Smooth muscle cell of the pulmonary artery (primary cell): ENCODE data around the gene FDX1. TPM values are rescaled to one million over a fixed set of nuclear protein-coding genes. Genes with fewer than 3 reads are reported as not detected.

Source experiments
- total RNA-seq: library from RNA; depleted of rRNA; stranded (reverse); fragments of >200 nt; gene quantifications from 2 replicates; pipeline ENCODE4 v1.2.3, GENCODE V29; 2014

The FDX1 gene, protein sequence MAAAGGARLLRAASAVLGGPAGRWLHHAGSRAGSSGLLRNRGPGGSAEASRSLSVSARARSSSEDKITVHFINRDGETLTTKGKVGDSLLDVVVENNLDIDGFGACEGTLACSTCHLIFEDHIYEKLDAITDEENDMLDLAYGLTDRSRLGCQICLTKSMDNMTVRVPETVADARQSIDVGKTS
- total RNA-seq = 6.3 and 7.8 TPM in 2 replicates

DNA sequence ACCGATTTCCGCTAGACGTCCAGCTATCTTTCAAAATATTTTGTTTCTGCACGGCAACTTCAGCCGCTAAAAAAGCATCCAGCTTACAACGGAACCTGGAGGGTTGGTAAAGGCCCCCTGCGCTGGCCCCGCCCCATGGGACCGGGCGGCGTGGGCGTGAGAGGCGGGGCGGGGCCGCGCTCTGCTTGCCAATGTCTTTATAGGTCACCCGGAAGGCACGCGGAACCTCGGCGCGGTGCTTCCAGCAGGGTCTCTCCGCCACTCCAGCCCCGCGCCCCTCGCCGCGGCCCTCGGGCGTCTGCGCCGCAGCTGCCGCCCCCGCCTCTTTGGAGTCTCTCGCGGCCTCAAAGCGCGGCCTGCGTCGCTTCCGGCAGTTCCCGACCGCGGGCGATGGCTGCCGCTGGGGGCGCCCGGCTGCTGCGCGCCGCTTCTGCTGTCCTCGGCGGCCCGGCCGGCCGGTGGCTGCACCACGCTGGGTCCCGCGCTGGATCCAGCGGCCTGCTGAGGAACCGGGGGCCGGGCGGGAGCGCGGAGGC is at the start of gene FDX1:
TSS of gene FDX1 (plus strand) at position 218 of the 536 bp plus-strand sequence. CDS start at position 391, 173 bp downstream.

Other genes with a start within 250 kb of the FDX1 start
- 58.8 and 68.7 TPM in 2 replicates for gene RDX, start 133.3 kb upstream of the FDX1 start, total RNA-seq